SU-DHL-6 (cell line): ENCODE data around the gene PPP1R12C.

Source experiments
- H2AFZ ChIP-seq: fragments of 200-600 bp; sonication (generic); 2 replicates; pipeline ENCODE4 v1.6.1; 2014; ENCODE audit warnings: low read depth, mild to moderate bottlenecking, moderate library complexity, mixed read lengths, antibody characterized with exemption, low read length; ENCODE audit not compliant: severe bottlenecking
- H3F3A ChIP-seq: fragments of 200-600 bp; shearing (Covaris generic); 2 replicates; pipeline ENCODE4 v1.6.0; 2016; ENCODE audit warnings: antibody characterized with exemption, mild to moderate bottlenecking; ENCODE audit not compliant: insufficient read depth
- H3K27ac ChIP-seq: fragments of 200-600 bp; sonication (generic); 2 replicates; pipeline ENCODE4 v1.5.1; 2016; ENCODE audit warnings: low read depth, mild to moderate bottlenecking, low read length, moderate library complexity, mixed read lengths
- H3K27me3 ChIP-seq: fragments of 200-600 bp; sonication (generic), shearing (Covaris generic); 2 replicates; pipeline ENCODE4 v1.6.0; 2014; ENCODE audit warnings: mild to moderate bottlenecking, low read length
- H3K36me3 ChIP-seq: fragments of 200-600 bp; sonication (generic); 2 replicates; pipeline ENCODE4 v1.6.1; 2014; ENCODE audit warnings: mild to moderate bottlenecking, low read length, mixed read lengths
- H3K4me2 ChIP-seq: fragments of 300-600, 200-600 bp; shearing (Covaris generic), sonication (generic); 2 replicates; pipeline ENCODE4 v1.6.0; 2014; ENCODE audit warnings: low read length, low read depth, mild to moderate bottlenecking; ENCODE audit not compliant: poor library complexity, severe bottlenecking
- H3K4me3 ChIP-seq: fragments of 200-600 bp; sonication (generic); 2 replicates; pipeline ENCODE4 v1.5.1; 2014; ENCODE audit warnings: antibody characterized with exemption, low read length, mild to moderate bottlenecking, mixed read lengths; ENCODE audit not compliant: insufficient read depth, poor library complexity, severe bottlenecking
- H3K79me2 ChIP-seq: fragments of 200-600 bp; sonication (generic); 2 replicates; pipeline ENCODE4 v1.6.1; 2014; ENCODE audit warnings: mild to moderate bottlenecking, low read length, moderate library complexity; ENCODE audit not compliant: insufficient read depth
- H3K9ac ChIP-seq: fragments of 200-600 bp; sonication (generic); 2 replicates; pipeline ENCODE4 v1.7.0; 2014; ENCODE audit warnings: mild to moderate bottlenecking, low read length
- H3K9me2 ChIP-seq: fragments of 200-600 bp; sonication (generic); replicated peaks from 2 replicates; pipeline ENCODE4 v1.6.1; 2014; ENCODE audit warnings: low read length; ENCODE audit not compliant: insufficient read depth
- H3K9me3 ChIP-seq: fragments of 200-600 bp; sonication (generic); 2 replicates; pipeline ENCODE4 v1.6.1; 2014; ENCODE audit warnings: low read length, mixed read lengths; ENCODE audit not compliant: insufficient read depth
- H4K20me1 ChIP-seq: fragments of 200-600 bp; sonication (generic); 2 replicates; pipeline ENCODE4 v1.6.1; 2014; ENCODE audit warnings: low read depth, mild to moderate bottlenecking, antibody characterized with exemption, low read length, moderate library complexity, mixed read lengths
- CTCF ChIP-seq: fragments of 200-600 bp; sonication (generic); IDR thresholded peaks from one replicate; pipeline ENCODE4 v1.5.1; 2017; ENCODE audit warnings: antibody characterized with exemption, mild to moderate bottlenecking, low read length, moderate library complexity; ENCODE audit not compliant: insufficient read depth, poor library complexity, severe bottlenecking
- EZH2phosphoT487 ChIP-seq: fragments of 200-600 bp; sonication (generic), shearing (Covaris generic); conservative IDR thresholded peaks from 2 replicates; pipeline ENCODE4 v1.6.1; 2018; ENCODE audit warnings: mild to moderate bottlenecking, antibody characterized with exemption, low read length, moderate library complexity, mixed read lengths

PPP1R12C gene

GRCh38 chr19:55085923-55086715 lies 31.3 kb downstream of the PPP1R12C start:
- H4K20me1 ChIP-seq, result no peaks in the 10 kb centered on the region
- H3K9me3 ChIP-seq, result no peaks in the 10 kb centered on the region
- TF ChIP-seq EZH2phosphoT487, result no peak
- no peak for TF ChIP-seq CTCF
- H3K4me2 ChIP-seq, result no peak overlapping the region
- H2AFZ ChIP-seq, result no peak overlapping the region
- H3K4me3 ChIP-seq, result no peak overlapping the region
- H3K9me2 ChIP-seq, result no peaks in the 10 kb centered on the region
- H3K27ac ChIP-seq, result no peak overlapping the region
- no peak overlapping the region for H3K9ac ChIP-seq
- no peaks in the 10 kb centered on the region for H3K36me3 ChIP-seq
- H3F3A ChIP-seq, result 0 out of 2 replicates have a peak, but pooled peaks cover 11% of the 10 kb centered on the region
- no peaks in the 10 kb centered on the region for H3K27me3 ChIP-seq
- no peaks in the 10 kb centered on the region for H3K79me2 ChIP-seq

GRCh38 chr19:55084416-55084815 lies 33.0 kb downstream of the PPP1R12C start:
- no peaks in the 10 kb centered on the region for H3K79me2 ChIP-seq
- 0 out of 2 replicates have a peak, but pooled peaks cover 11% of the 10 kb centered on the region for H3F3A ChIP-seq
- H3K4me2 ChIP-seq, result no peak overlapping the region
- no peaks in the 10 kb centered on the region for H4K20me1 ChIP-seq
- no peak overlapping the region for H3K27ac ChIP-seq
- H2AFZ ChIP-seq, result no peak overlapping the region
- no peak for TF ChIP-seq EZH2phosphoT487
- no peak for TF ChIP-seq CTCF
- H3K36me3 ChIP-seq, result no peaks in the 10 kb centered on the region
- H3K9ac ChIP-seq, result no peak overlapping the region
- no peaks in the 10 kb centered on the region for H3K27me3 ChIP-seq
- H3K9me3 ChIP-seq, result no peaks in the 10 kb centered on the region
- H3K4me3 ChIP-seq, result no peak overlapping the region
- H3K9me2 ChIP-seq, result no peaks in the 10 kb centered on the region

- Histone ChIP-seq H3K27ac (no peak overlapping the region), H3K9me2 (no peaks in the 10 kb centered on the region), H3K27me3 (no peaks in the 10 kb centered on the region), H3K36me3 (no peaks in the 10 kb centered on the region), H3K79me2 (no peaks in the 10 kb centered on the region), H3K9me3 (no peaks in the 10 kb centered on the region), H4K20me1 (no peaks in the 10 kb centered on the region), H3K9ac (no peak overlapping the region), H2AFZ (no peak overlapping the region), H3K4me3 (no peak overlapping the region), H3K4me2 (no peak overlapping the region), H3F3A (0 out of 2 replicates have a peak, but pooled peaks cover 11% of the 10 kb centered on the region)
- no peak for TF ChIP-seq CTCF
- TF ChIP-seq EZH2phosphoT487, result no peak
Measured at GRCh38 chr19:55083004-55083850, 34.2 kb downstream of the PPP1R12C start.
